ENCODE measurements around the gene POLR2I. TPM values are rescaled to one million over a fixed set of nuclear protein-coding genes. Genes with fewer than 3 reads are reported as not detected.

Gene POLR2I
- total RNA-seq, 1 donor from 2014 or later, result 44.0 TPM

- no peaks in the 10 kb centered on the region for H3K27me3 ChIP-seq
- H3K4me1 ChIP-seq, result peaks cover 30% of the 10 kb centered on the region
- H4K20me1 ChIP-seq (ENCODE audit: low read depth), result peaks cover 23% of the 10 kb centered on the region
- peak within 1 kb of the TSS; percentile 97 for H3K4me2 ChIP-seq
- Mint-ChIP-seq H3K36me3 (peaks cover 11% of the 10 kb centered on the region), H3K4me3 (peak within 1 kb of the TSS; percentile 96), H3K9me3 (no peaks in the 10 kb centered on the region), H3K27ac (peak within 1 kb of the TSS; percentile 92), H3K27me3 (ENCODE audit: insufficient read depth, low read depth) (peaks cover 13% of the 10 kb centered on the region), H3K4me1 (peaks cover 23% of the 10 kb centered on the region)
- H3K27ac ChIP-seq, result no peak within 1 kb of the TSS
- peak within 1 kb of the TSS; percentile 45 for H3K9ac ChIP-seq
- H3K4me3 ChIP-seq, result peak within 1 kb of the TSS; percentile 85
- peak; percentile 86 for DNase-seq (ENCODE audit: low spot score)
- peaks cover 29% of the 10 kb centered on the region for H3K79me2 ChIP-seq (ENCODE audit: low read depth)
- no peaks in the 10 kb centered on the region for H3K9me3 ChIP-seq (ENCODE audit: low read depth)
- peak within 1 kb of the TSS; percentile 81 for H2AFZ ChIP-seq (replicated peaks)
- H3K36me3 ChIP-seq, result no peaks in the 10 kb centered on the region
- H3F3A ChIP-seq (ENCODE audit: low read depth), result peaks cover 33% of the 10 kb centered on the region
- no peak for TF ChIP-seq EZH2 (IDR thresholded peaks at IDR 0.05)
- no peak for TF ChIP-seq CTCF (IDR thresholded peaks at IDR 0.05)
- TF ChIP-seq EZH2phosphoT487 (IDR thresholded peaks at IDR 0.05), result no peak
Observed at GRCh38 chr19:36115453-36116343, 1.0 kb upstream of the POLR2I start, which contains the start of gene TBCB. TSS of gene TBCB (plus strand) at chr19:36115468. CDS start at chr19:36115561, 93 bp downstream.

GRCh38 chr19:36113894-36114720, 568 bp downstream of the POLR2I start:
- Mint-ChIP-seq H3K27me3 (ENCODE audit: insufficient read depth, low read depth) (peaks cover 13% of the 10 kb centered on the region), H3K9me3 (no peaks in the 10 kb centered on the region), H3K27ac (no peak overlapping the region), H3K4me3 (peak overlapping the region; percentile 96), H3K4me1 (peaks cover 20% of the 10 kb centered on the region), H3K36me3 (peaks cover 9% of the 10 kb centered on the region)
- peaks cover 17% of the 10 kb centered on the region for H4K20me1 ChIP-seq (ENCODE audit: low read depth)
- H3F3A ChIP-seq (ENCODE audit: low read depth), result peaks cover 39% of the 10 kb centered on the region
- H3K79me2 ChIP-seq (ENCODE audit: low read depth), result peaks cover 29% of the 10 kb centered on the region
- H2AFZ ChIP-seq (replicated peaks), result peak overlapping the region; percentile 81
- H3K4me3 ChIP-seq, result peak overlapping the region; percentile 85
- no peaks in the 10 kb centered on the region for H3K27me3 ChIP-seq
- H3K4me2 ChIP-seq, result peak overlapping the region; percentile 97
- H3K27ac ChIP-seq, result no peak overlapping the region
- H3K9me3 ChIP-seq (ENCODE audit: low read depth), result no peaks in the 10 kb centered on the region
- H3K36me3 ChIP-seq, result no peaks in the 10 kb centered on the region
- TF ChIP-seq EZH2 (IDR thresholded peaks at IDR 0.05), result no peak
- no peak for TF ChIP-seq CTCF (IDR thresholded peaks at IDR 0.05)
- TF ChIP-seq EZH2phosphoT487 (IDR thresholded peaks at IDR 0.05), result no peak
- peak overlapping the region; percentile 45 for H3K9ac ChIP-seq
- peaks cover 23% of the 10 kb centered on the region for H3K4me1 ChIP-seq
- peak; percentile 45 for DNase-seq (ENCODE audit: low spot score)

GRCh38 chr19:36113425-36113824, 1.2 kb downstream of the POLR2I start:
- TF ChIP-seq CTCF (IDR thresholded peaks at IDR 0.05) (no peak), EZH2 (IDR thresholded peaks at IDR 0.05) (no peak), EZH2phosphoT487 (IDR thresholded peaks at IDR 0.05) (no peak)
- Histone ChIP-seq H3K4me1 (peaks cover 23% of the 10 kb centered on the region), H3K79me2 (ENCODE audit: low read depth) (peaks cover 29% of the 10 kb centered on the region), H3K4me3 (peak overlapping the region; percentile 85), H3K27me3 (no peaks in the 10 kb centered on the region), H2AFZ (replicated peaks) (no peak overlapping the region), H3K27ac (no peak overlapping the region), H4K20me1 (ENCODE audit: low read depth) (peaks cover 17% of the 10 kb centered on the region), H3K4me2 (peak overlapping the region; percentile 97), H3K9ac (no peak overlapping the region), H3F3A (ENCODE audit: low read depth) (peaks cover 37% of the 10 kb centered on the region), H3K9me3 (ENCODE audit: low read depth) (no peaks in the 10 kb centered on the region), H3K36me3 (no peaks in the 10 kb centered on the region)
- peaks cover 13% of the 10 kb centered on the region for H3K27me3 Mint-ChIP-seq (ENCODE audit: insufficient read depth, low read depth)
- no peak overlapping the region for H3K27ac Mint-ChIP-seq
- peak overlapping the region; percentile 96 for H3K4me3 Mint-ChIP-seq
- H3K36me3 Mint-ChIP-seq, result peaks cover 9% of the 10 kb centered on the region
- H3K9me3 Mint-ChIP-seq, result no peaks in the 10 kb centered on the region
- no peak for DNase-seq (ENCODE audit: low spot score)
- H3K4me1 Mint-ChIP-seq, result peaks cover 20% of the 10 kb centered on the region
